ENCODE results near the gene INIP.

INIP gene

GRCh38 chr9:112665347-112665746, 52.6 kb downstream of the INIP start:
- DNase-seq = no peak

- DNase-seq = no peak
Observed at GRCh38 chr9:112664531-112664930, 53.4 kb downstream of the INIP start.

GRCh38 chr9:112663681-112664080, 54.2 kb downstream of the INIP start:
- DNase-seq = no peak

GRCh38 chr9:112659906-112660305, 58.0 kb downstream of the INIP start:
- DNase-seq = no peak

GRCh38 chr9:112655668-112656067, 62.2 kb downstream of the INIP start:
- no peak for DNase-seq

GRCh38 chr9:112654282-112654681, 63.6 kb downstream of the INIP start:
- no peak for DNase-seq

- DNase-seq = no peak
Observed at GRCh38 chr9:112648624-112649023, 69.3 kb downstream of the INIP start.

- DNase-seq = no peak
Observed at GRCh38 chr9:112647596-112647995, 70.3 kb downstream of the INIP start.

GRCh38 chr9:112642126-112642525, 75.8 kb downstream of the INIP start:
- no peak for DNase-seq

- no peak for DNase-seq
Observed at GRCh38 chr9:112640311-112640710, 77.6 kb downstream of the INIP start.
